Calu3 (cell line): ENCODE results near the gene EYS. TPM values are rescaled to one million over a fixed set of nuclear protein-coding genes. Genes with fewer than 3 reads are reported as not detected.

Source experiments
- BruUV-seq: library from RNA; stranded (reverse); fragments of 400-500 nt; replicated peaks from 2 replicates; lab custom pipeline; 2021; lab: Mats Ljungman, UMichigan
- CTCF ChIA-PET: fragments of 300-600 bp; sonication (Branson Sonifier 250); formaldehyde crosslinking; loops from one replicate; lab custom pipeline; 2022; ENCODE audit warnings: antibody characterized with exemption; lab: Charles Lee
- DNase-seq: peaks from one replicate; pipeline ENCODE4 v3.0.0; 2022
- H3K27ac Mint-ChIP-seq: one replicate; pipeline ENCODE4 v1.8.0; 2022; ENCODE audit warnings: mixed read lengths; ENCODE audit not compliant: unreplicated experiment
- H3K27me3 Mint-ChIP-seq: one replicate; pipeline ENCODE4 v1.8.0; 2022; ENCODE audit warnings: mixed read lengths; ENCODE audit not compliant: unreplicated experiment
- H3K36me3 Mint-ChIP-seq: one replicate; pipeline ENCODE4 v1.8.0; 2022; ENCODE audit warnings: mild to moderate bottlenecking, moderate library complexity, mixed read lengths; ENCODE audit not compliant: insufficient read depth, unreplicated experiment
- H3K4me1 Mint-ChIP-seq: one replicate; pipeline ENCODE4 v1.8.0; 2022; ENCODE audit warnings: mild to moderate bottlenecking, low read depth, mixed read lengths; ENCODE audit not compliant: unreplicated experiment
- H3K4me3 Mint-ChIP-seq: one replicate; pipeline ENCODE4 v1.8.0; 2022; ENCODE audit warnings: mild to moderate bottlenecking, low read depth, moderate library complexity, mixed read lengths; ENCODE audit not compliant: unreplicated experiment
- H3K9me3 Mint-ChIP-seq: one replicate; pipeline ENCODE4 v1.8.0; 2022; ENCODE audit warnings: low read depth, mixed read lengths; ENCODE audit not compliant: unreplicated experiment
- CTCF ChIP-seq: fragments of 200-600 bp; IDR thresholded peaks from one replicate; pipeline ENCODE4 v1.8.0; 2022; ENCODE audit warnings: antibody characterized with exemption; ENCODE audit not compliant: unreplicated experiment
- intact Hi-C: fragments of 100-400 bp; cut with micrococcal nuclease; formaldehyde crosslinking; loops from one replicate; pipeline ENCODE4 v1.10.0; 2022; ENCODE audit not compliant: unreplicated experiment
- total RNA-seq: library from RNA; stranded (reverse); gene quantifications from 2 replicates; pipeline ENCODE4 v1.2.3, GENCODE V29; 2022

Gene EYS
- total RNA-seq, 1 experiment from 2014 or later, result not detected

DNA sequence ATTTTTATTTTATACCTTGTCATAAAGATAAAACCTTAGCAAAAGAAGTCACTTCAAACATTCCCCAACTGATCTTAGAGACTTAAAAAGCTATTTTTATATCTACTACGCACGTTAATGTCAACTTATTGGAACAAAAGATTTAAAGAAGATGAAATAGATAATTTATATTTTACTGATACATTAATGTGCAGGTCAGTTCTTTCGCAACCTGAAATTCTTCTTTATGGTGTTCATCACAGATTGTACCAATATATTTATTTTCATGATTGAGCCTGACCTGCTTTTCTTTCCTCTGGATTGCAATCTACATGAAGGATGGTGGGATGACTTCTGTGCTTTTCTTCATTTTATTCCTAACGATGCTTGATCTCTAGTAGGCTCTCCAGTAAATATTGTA, 1475.1 kb downstream of the EYS start:
- H3K36me3 Mint-ChIP-seq, result no peaks in the 10 kb centered on the region
- H3K4me3 Mint-ChIP-seq, result no peak overlapping the region
- H3K27me3 Mint-ChIP-seq, result no peaks in the 10 kb centered on the region
- H3K9me3 Mint-ChIP-seq, result no peaks in the 10 kb centered on the region
- BruUV-seq, result no TSS peak
- no peak for DNase-seq
- no peak for TF ChIP-seq CTCF
- no peaks in the 10 kb centered on the region for H3K4me1 Mint-ChIP-seq
- intact Hi-C loops, result loop anchor here (2.0 kb wide), 1 partner anchor 29 kb away; no protein-coding TSS in a partner anchor
- CTCF ChIA-PET, result no interaction called here
- H3K27ac Mint-ChIP-seq, result no peak overlapping the region

GRCh38 chr6:64230530-64230929, 1476.5 kb downstream of the EYS start:
- no peak for TF ChIP-seq CTCF
- no TSS peak for BruUV-seq

GRCh38 chr6:64227863-64228262, 1479.2 kb downstream of the EYS start:
- Mint-ChIP-seq H3K9me3 (no peaks in the 10 kb centered on the region), H3K4me3 (no peak overlapping the region), H3K4me1 (no peaks in the 10 kb centered on the region), H3K36me3 (no peaks in the 10 kb centered on the region), H3K27me3 (no peaks in the 10 kb centered on the region), H3K27ac (no peak overlapping the region)
- intact Hi-C loops, result no loop called here
- no peak for DNase-seq
- no TSS peak for BruUV-seq
- TF ChIP-seq CTCF, result no peak
- CTCF ChIA-PET, result no interaction called here

More at GRCh38 chr6:64230530-64230929, 1476.5 kb downstream of the EYS start:
- intact Hi-C loops, result loop anchor here (2.0 kb wide), 1 partner anchor 28 kb away; no protein-coding TSS in a partner anchor
- Mint-ChIP-seq H3K36me3 (no peaks in the 10 kb centered on the region), H3K4me1 (no peaks in the 10 kb centered on the region), H3K27me3 (no peaks in the 10 kb centered on the region), H3K27ac (no peak overlapping the region), H3K9me3 (no peaks in the 10 kb centered on the region), H3K4me3 (no peak overlapping the region)
- DNase-seq, result no peak
- CTCF ChIA-PET, result no interaction called here

- intact Hi-C loops, result no loop called here
- CTCF ChIA-PET, result no interaction called here
- Mint-ChIP-seq H3K27ac (no peak overlapping the region), H3K4me3 (no peak overlapping the region), H3K4me1 (no peaks in the 10 kb centered on the region), H3K27me3 (no peaks in the 10 kb centered on the region), H3K36me3 (no peaks in the 10 kb centered on the region), H3K9me3 (no peaks in the 10 kb centered on the region)
- BruUV-seq, result no TSS peak
- no peak for DNase-seq
- TF ChIP-seq CTCF, result no peak
These were observed 1481.5 kb downstream of the EYS start for GRCh38 chr6:64225503-64225902.
